Thyroid gland (tissue), 4 donors: ENCODE measurements around the gene SMYD2.
A peak's percentile ranks its signal among the peaks of the same experiment; 100 is the strongest.

Experiments
- CTCF ChIP-seq, 6 experiments: fragments of 200-600 bp in 3 of 6; fragments of 450-650 bp in 3 of 6; sonication (generic) in 3 of 6; IDR thresholded peaks; one replicate each; pipeline ENCODE4 v1.5.1; 2016 to 2019; ENCODE audit warnings: antibody characterized with exemption in 6 of 6, mild to moderate bottlenecking in 2 of 6, inconsistent platforms in 1 of 6, moderate library complexity in 1 of 6
- POLR2A ChIP-seq, 2 donors: fragments of 450-650 bp; IDR thresholded peaks; one replicate each; pipeline ENCODE4 v1.6.1; 2017; ENCODE audit warnings: antibody characterized with exemption in 2 of 2, mild to moderate bottlenecking in 2 of 2, moderate library complexity in 1 of 2

GRCh38 chr1:214261206-214262123 lies 19.5 kb upstream of the SMYD2 start:
- TF ChIP-seq CTCF (IDR thresholded peaks at IDR 0.05) (peak; percentile 66 to 95 (median 90)), POLR2A (IDR thresholded peaks at IDR 0.05) (no peak)
